Measurements from ENCODE around the gene BBX.

Gene BBX

GRCh38 chr3:107753976-107754375 lies 231.2 kb downstream of the BBX start:
- TF ChIP-seq CTCF (IDR thresholded peaks at IDR 0.05; ENCODE audit: low read depth, low read length) = no peak
- DNase-seq (ENCODE audit: extremely low read depth, low read depth) = no peak

- TF ChIP-seq CTCF (IDR thresholded peaks at IDR 0.05; ENCODE audit: low read depth, low read length) = no peak
- no peak for DNase-seq (ENCODE audit: extremely low read depth, low read depth)
These were observed 233.9 kb downstream of the BBX start for GRCh38 chr3:107756649-107757048.

GRCh38 chr3:107757140-107757539 lies 234.4 kb downstream of the BBX start:
- no peak for DNase-seq (ENCODE audit: extremely low read depth, low read depth)
- TF ChIP-seq CTCF (IDR thresholded peaks at IDR 0.05; ENCODE audit: low read depth, low read length) = no peak

GRCh38 chr3:107760144-107760543 lies 237.4 kb downstream of the BBX start:
- TF ChIP-seq CTCF (IDR thresholded peaks at IDR 0.05; ENCODE audit: low read depth, low read length) = no peak
- DNase-seq (ENCODE audit: extremely low read depth, low read depth) = no peak

- no peak for TF ChIP-seq CTCF (IDR thresholded peaks at IDR 0.05; ENCODE audit: low read depth, low read length)
- no peak for DNase-seq (ENCODE audit: extremely low read depth, low read depth)
These were observed 238.6 kb downstream of the BBX start for GRCh38 chr3:107761391-107761790.

- no peak for DNase-seq (ENCODE audit: extremely low read depth, low read depth)
- no peak for TF ChIP-seq CTCF (IDR thresholded peaks at IDR 0.05; ENCODE audit: low read depth, low read length)
These were observed 242.8 kb downstream of the BBX start for GRCh38 chr3:107765524-107765923.

GRCh38 chr3:107767897-107768605 lies 245.3 kb downstream of the BBX start:
- DNase-seq (ENCODE audit: extremely low read depth, low read depth) = peak; percentile 30
- no peak for TF ChIP-seq CTCF (IDR thresholded peaks at IDR 0.05; ENCODE audit: low read depth, low read length)
